ENCODE measurements around the gene DCC. TPM values are rescaled to one million over a fixed set of nuclear protein-coding genes. Genes with fewer than 3 reads are reported as not detected.

The DCC gene
- total RNA-seq, 1 experiment from 2014 or later = not detected

DNA sequence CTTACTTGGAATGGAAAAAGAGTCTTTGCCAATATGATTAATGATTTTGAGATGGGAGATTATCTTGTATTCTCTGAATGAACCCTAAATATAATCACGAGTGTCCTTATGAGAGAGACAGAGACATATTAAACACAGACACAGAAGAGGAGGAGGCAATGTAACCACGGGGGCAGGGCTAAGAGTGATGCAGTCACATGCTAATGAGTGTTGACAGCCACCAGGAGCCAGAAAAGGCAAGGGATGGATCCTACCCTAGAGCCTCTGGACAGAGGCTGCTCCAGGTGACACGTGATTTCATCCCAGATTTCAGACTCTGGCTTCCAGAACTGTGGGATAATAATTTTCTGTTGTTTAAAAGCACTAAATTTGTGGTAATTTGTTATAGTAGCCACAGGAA, 1204.9 kb downstream of the DCC start:
- BruUV-seq (replicated peaks) = no TSS peak
- Mint-ChIP-seq H3K9me3 (ENCODE audit: unreplicated experiment) (peaks cover 9% of the 10 kb centered on the region), H3K27ac (ENCODE audit: low read depth, unreplicated experiment) (no peak overlapping the region), H3K36me3 (ENCODE audit: insufficient read depth, unreplicated experiment) (no peaks in the 10 kb centered on the region), H3K27me3 (ENCODE audit: insufficient read depth, unreplicated experiment) (no peaks in the 10 kb centered on the region), H3K4me1 (ENCODE audit: insufficient read depth, unreplicated experiment) (peaks cover 20% of the 10 kb centered on the region), H3K4me3 (ENCODE audit: unreplicated experiment) (no peak overlapping the region)
- DNase-seq (ENCODE audit: unreplicated experiment) = no peak
- ChIA-PET POLR2A (no interaction called here), CTCF (no interaction called here)
- intact Hi-C loops (cut with micrococcal nuclease) = no loop called here
- TF ChIP-seq, protein P1, sequence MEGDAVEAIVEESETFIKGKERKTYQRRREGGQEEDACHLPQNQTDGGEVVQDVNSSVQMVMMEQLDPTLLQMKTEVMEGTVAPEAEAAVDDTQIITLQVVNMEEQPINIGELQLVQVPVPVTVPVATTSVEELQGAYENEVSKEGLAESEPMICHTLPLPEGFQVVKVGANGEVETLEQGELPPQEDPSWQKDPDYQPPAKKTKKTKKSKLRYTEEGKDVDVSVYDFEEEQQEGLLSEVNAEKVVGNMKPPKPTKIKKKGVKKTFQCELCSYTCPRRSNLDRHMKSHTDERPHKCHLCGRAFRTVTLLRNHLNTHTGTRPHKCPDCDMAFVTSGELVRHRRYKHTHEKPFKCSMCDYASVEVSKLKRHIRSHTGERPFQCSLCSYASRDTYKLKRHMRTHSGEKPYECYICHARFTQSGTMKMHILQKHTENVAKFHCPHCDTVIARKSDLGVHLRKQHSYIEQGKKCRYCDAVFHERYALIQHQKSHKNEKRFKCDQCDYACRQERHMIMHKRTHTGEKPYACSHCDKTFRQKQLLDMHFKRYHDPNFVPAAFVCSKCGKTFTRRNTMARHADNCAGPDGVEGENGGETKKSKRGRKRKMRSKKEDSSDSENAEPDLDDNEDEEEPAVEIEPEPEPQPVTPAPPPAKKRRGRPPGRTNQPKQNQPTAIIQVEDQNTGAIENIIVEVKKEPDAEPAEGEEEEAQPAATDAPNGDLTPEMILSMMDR (IDR thresholded peaks at IDR 0.05; ENCODE audit: unreplicated experiment) = no peak

DNA sequence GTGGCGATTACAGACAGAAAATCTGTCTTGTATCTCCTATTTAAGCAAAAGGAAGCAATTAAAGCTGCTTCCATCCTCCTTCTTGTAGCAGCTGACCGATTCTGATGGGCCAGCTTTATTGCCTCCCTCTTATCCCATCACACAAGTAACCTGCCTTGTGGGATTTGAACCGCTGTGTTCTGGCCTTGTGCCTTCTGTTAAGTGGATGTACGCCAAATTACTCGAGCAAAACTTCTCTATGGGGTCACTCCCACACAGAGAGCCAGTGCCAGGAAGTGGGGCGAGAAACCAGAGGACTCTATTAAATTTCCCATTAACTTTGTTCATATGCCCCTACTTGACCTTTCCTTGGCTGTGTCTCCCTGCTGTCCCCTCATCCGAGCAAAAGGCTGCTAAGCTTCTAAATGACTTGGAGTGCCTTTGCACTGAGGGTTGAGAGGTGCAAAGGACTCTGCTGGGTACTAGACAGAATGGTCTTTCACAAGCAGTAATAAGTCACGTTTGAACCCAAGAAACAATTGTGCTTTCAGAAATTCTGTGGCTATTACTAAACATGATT, 1212.0 kb downstream of the DCC start:
- no peak for DNase-seq (ENCODE audit: unreplicated experiment)
- Mint-ChIP-seq H3K4me1 (ENCODE audit: insufficient read depth, unreplicated experiment) (no peaks in the 10 kb centered on the region), H3K4me3 (ENCODE audit: unreplicated experiment) (no peak overlapping the region), H3K27ac (ENCODE audit: low read depth, unreplicated experiment) (no peak overlapping the region), H3K27me3 (ENCODE audit: insufficient read depth, unreplicated experiment) (no peaks in the 10 kb centered on the region), H3K36me3 (ENCODE audit: insufficient read depth, unreplicated experiment) (no peaks in the 10 kb centered on the region), H3K9me3 (ENCODE audit: unreplicated experiment) (peaks cover 12% of the 10 kb centered on the region)
- BruUV-seq (replicated peaks) = no TSS peak
- TF ChIP-seq, protein P1 (IDR thresholded peaks at IDR 0.05; ENCODE audit: unreplicated experiment) = no peak
- intact Hi-C loops (cut with micrococcal nuclease) = no loop called here
- POLR2A ChIA-PET = no interaction called here
- CTCF ChIA-PET = interaction anchor here (0.6 to 1.9 kb wide), 3 partner anchors 17 to 390 kb away, joined by 3 to 6 read pairs (median 4); no protein-coding TSS in a partner anchor

GRCh38 chr18:53553030-53553429, 1213.0 kb downstream of the DCC start:
- TF ChIP-seq, protein P1 (IDR thresholded peaks at IDR 0.05; ENCODE audit: unreplicated experiment) = no peak
- Mint-ChIP-seq H3K4me3 (ENCODE audit: unreplicated experiment) (no peak overlapping the region), H3K4me1 (ENCODE audit: insufficient read depth, unreplicated experiment) (no peaks in the 10 kb centered on the region), H3K27ac (ENCODE audit: low read depth, unreplicated experiment) (no peak overlapping the region), H3K36me3 (ENCODE audit: insufficient read depth, unreplicated experiment) (no peaks in the 10 kb centered on the region), H3K27me3 (ENCODE audit: insufficient read depth, unreplicated experiment) (no peaks in the 10 kb centered on the region), H3K9me3 (ENCODE audit: unreplicated experiment) (peaks cover 12% of the 10 kb centered on the region)
- no TSS peak for BruUV-seq (replicated peaks)
- POLR2A ChIA-PET = no interaction called here
- CTCF ChIA-PET = interaction anchor here (1.9 kb wide), 1 partner anchor 16 kb away, joined by 6 read pairs; no protein-coding TSS in a partner anchor
- intact Hi-C loops (cut with micrococcal nuclease) = no loop called here
- DNase-seq (ENCODE audit: unreplicated experiment) = no peak

- no peaks in the 10 kb centered on the region for H3K27me3 Mint-ChIP-seq (ENCODE audit: insufficient read depth, unreplicated experiment)
- H3K27ac Mint-ChIP-seq (ENCODE audit: low read depth, unreplicated experiment) = no peak overlapping the region
- BruUV-seq (replicated peaks) = no TSS peak
- DNase-seq (ENCODE audit: unreplicated experiment) = no peak
- H3K4me1 Mint-ChIP-seq (ENCODE audit: insufficient read depth, unreplicated experiment) = no peaks in the 10 kb centered on the region
- ChIA-PET POLR2A (no interaction called here), CTCF (no interaction called here)
- TF ChIP-seq, protein P1 (IDR thresholded peaks at IDR 0.05; ENCODE audit: unreplicated experiment) = no peak
- H3K36me3 Mint-ChIP-seq (ENCODE audit: insufficient read depth, unreplicated experiment) = no peaks in the 10 kb centered on the region
- peaks cover 5% of the 10 kb centered on the region for H3K9me3 Mint-ChIP-seq (ENCODE audit: unreplicated experiment)
- intact Hi-C loops (cut with micrococcal nuclease) = no loop called here
- H3K4me3 Mint-ChIP-seq (ENCODE audit: unreplicated experiment) = no peak overlapping the region
Observed at GRCh38 chr18:53556450-53556849, 1216.5 kb downstream of the DCC start.

Measured in MCF 10A (cell line).